Naive thymus-derived CD8-positive, alpha-beta T cell (primary cell): ENCODE data around the gene PAQR3. TPM values are rescaled to one million over a fixed set of nuclear protein-coding genes. Genes with fewer than 3 reads are reported as not detected.
A peak's percentile ranks its signal among the peaks of the same experiment; 100 is the strongest.
"Not testable (repeated sequence)": the region's sequence is repeated elsewhere in the genome, so short reads cannot be mapped to it uniquely, and the experiment has no call there.

Experiments used
- ATAC-seq, 2 donors: fragments of 150-1000 bp; cut with Tn5 transposase in 1 of 2; sonication (Bioruptor Pico), chemical (Tn5 transposase) in 1 of 2; 1 replicate in 1 of 2; 2 replicates in 1 of 2; pipeline ENCODE4 v1.10.0; 2021; ENCODE audit warnings: mild to moderate bottlenecking in 2 of 2, moderate library complexity in 2 of 2
- POLR2A ChIA-PET: fragments of 350-600 bp; sonication (Branson Sonifier 250); formaldehyde crosslinking; loops from one replicate; lab custom pipeline; 2021; ENCODE audit warnings: antibody characterized with exemption; lab: Charles Lee
- DNase-seq, 10 donors: peaks; one replicate each; pipeline versions ENCODE4 v3.0.0 to v3.0.0-alpha.2; 2020 to 2022
- H3K27ac Mint-ChIP-seq, 10 donors: one replicate each; pipeline ENCODE4 v1.8.0; 2020 to 2022; ENCODE audit warnings: mild to moderate bottlenecking in 10 of 10, mixed read lengths in 10 of 10, moderate library complexity in 4 of 10, inconsistent platforms in 1 of 10
- H3K27me3 Mint-ChIP-seq, 5 donors: one replicate each; pipeline ENCODE4 v1.8.0; 2021 to 2022; ENCODE audit warnings: mixed read lengths in 5 of 5
- H3K36me3 Mint-ChIP-seq, 3 donors: one replicate each; pipeline ENCODE4 v1.8.0; 2020 to 2022; ENCODE audit warnings: mixed read lengths in 3 of 3, mild to moderate bottlenecking in 2 of 3, inconsistent platforms in 1 of 3
- H3K4me1 Mint-ChIP-seq, 4 donors: one replicate each; pipeline ENCODE4 v1.8.0; 2021 to 2022; ENCODE audit warnings: mixed read lengths in 4 of 4
- H3K4me3 Mint-ChIP-seq, 10 donors: one replicate each; pipeline ENCODE4 v1.8.0; 2020 to 2022; ENCODE audit warnings: mild to moderate bottlenecking in 10 of 10, mixed read lengths in 10 of 10, moderate library complexity in 6 of 10, inconsistent platforms in 1 of 10
- H3K9me3 Mint-ChIP-seq, 9 donors: one replicate each; pipeline ENCODE4 v1.8.0; 2020 to 2022; ENCODE audit warnings: mixed read lengths in 9 of 9, mild to moderate bottlenecking in 3 of 9, inconsistent platforms in 1 of 9, moderate library complexity in 1 of 9
- polyA plus RNA-seq, 3 donors: library from polyadenylated mRNA; unstranded; fragments of 300-500 nt; fragmentation: Illumina TruSeq; gene quantifications; one replicate each; pipeline ENCODE4 v1.2.3, GENCODE V29; 2021
- total RNA-seq, 8 experiments: library from RNA in 2 of 8; stranded (reverse) in 2 of 8; gene quantifications; one replicate each; pipeline ENCODE4 v1.2.3 and lab custom pipeline; 2021 to 2026

Gene PAQR3
- total and polyA plus RNA-seq, 5 experiments from 2014 or later = 3.4 to 12.9 (median 9.1) TPM

GRCh38 chr4:78923464-78924312 lies 15.6 kb downstream of the PAQR3 start:
- peaks cover 0 to 67% (median 33%) of the 10 kb centered on the region in 3 donors for H3K36me3 Mint-ChIP-seq
- no peak overlapping the region for H3K4me3 Mint-ChIP-seq
- POLR2A ChIA-PET = no interaction called here

GRCh38 chr4:78922207-78922606 lies 17.0 kb downstream of the PAQR3 start:
- Mint-ChIP-seq H3K27ac (no peak overlapping the region), H3K27me3 (no peaks in the 10 kb centered on the region), H3K4me3 (no peak overlapping the region), H3K4me1 (peaks cover 0 to 5% (median 2%) of the 10 kb centered on the region in 4 donors), H3K36me3 (peaks cover 0 to 59% (median 30%) of the 10 kb centered on the region in 3 donors), H3K9me3 (no peaks in the 10 kb centered on the region)
- no peak for DNase-seq
- POLR2A ChIA-PET = no interaction called here
- no peak for ATAC-seq

More at GRCh38 chr4:78923464-78924312, 15.6 kb downstream of the PAQR3 start:
- ATAC-seq (no peak), DNase-seq (no peak)
- Mint-ChIP-seq H3K4me1 (peaks cover 0 to 8% (median 3%) of the 10 kb centered on the region in 4 donors), H3K9me3 (no peaks in the 10 kb centered on the region), H3K27me3 (no peaks in the 10 kb centered on the region), H3K27ac (peak overlapping the region in 1 of 10 donors; percentile 72)

GRCh38 chr4:78910612-78911011 lies 28.6 kb downstream of the PAQR3 start:
- H3K27me3 Mint-ChIP-seq = no peaks in the 10 kb centered on the region
- H3K36me3 Mint-ChIP-seq = peaks cover 8 to 34% (median 18%) of the 10 kb centered on the region in 3 donors
- no peak for DNase-seq
- POLR2A ChIA-PET = no interaction called here
- no peak overlapping the region for H3K4me3 Mint-ChIP-seq
- no peaks in the 10 kb centered on the region for H3K4me1 Mint-ChIP-seq
- H3K27ac Mint-ChIP-seq = peak overlapping the region in 1 of 10 donors; percentile 11
- no peak for ATAC-seq
- no peaks in the 10 kb centered on the region for H3K9me3 Mint-ChIP-seq

DNA sequence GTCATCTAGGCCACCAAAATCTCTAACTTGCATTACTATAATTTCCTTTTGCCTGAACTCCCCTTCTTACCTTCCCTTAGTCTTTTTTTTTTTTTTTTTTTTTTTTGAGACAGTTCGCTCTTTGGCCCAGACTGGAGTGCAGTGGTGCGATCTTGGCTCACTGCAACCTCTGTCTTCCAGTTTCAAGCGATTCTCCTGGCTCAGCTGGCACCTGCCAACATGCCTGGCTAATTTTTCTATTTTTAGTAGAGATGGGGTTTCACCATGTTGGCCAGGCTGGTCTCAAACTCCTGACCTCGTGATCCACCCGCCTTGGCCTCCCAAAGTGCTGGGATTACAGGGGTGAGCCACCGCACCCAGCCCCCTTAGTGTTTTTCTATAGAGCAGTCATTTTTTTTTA lies 30.3 kb downstream of the PAQR3 start:
- peak overlapping the region in 1 of 10 donors; percentile 1 for H3K27ac Mint-ChIP-seq
- H3K36me3 Mint-ChIP-seq = peaks cover 8 to 22% (median 18%) of the 10 kb centered on the region in 3 donors
- POLR2A ChIA-PET, H3K4me1 Mint-ChIP-seq, H3K27me3 Mint-ChIP-seq, H3K9me3 Mint-ChIP-seq, ATAC-seq, DNase-seq, H3K4me3 Mint-ChIP-seq: not testable (repeated sequence)

GRCh38 chr4:78907638-78908037 lies 31.6 kb downstream of the PAQR3 start:
- ATAC-seq (no peak), DNase-seq (no peak)
- POLR2A ChIA-PET = no interaction called here
- no peaks in the 10 kb centered on the region for H3K4me1 Mint-ChIP-seq
- no peaks in the 10 kb centered on the region for H3K9me3 Mint-ChIP-seq
- H3K27ac Mint-ChIP-seq = no peak overlapping the region
- no peaks in the 10 kb centered on the region for H3K27me3 Mint-ChIP-seq
- H3K4me3 Mint-ChIP-seq = no peak overlapping the region
- peaks cover 8 to 22% (median 18%) of the 10 kb centered on the region in 3 donors for H3K36me3 Mint-ChIP-seq

DNA sequence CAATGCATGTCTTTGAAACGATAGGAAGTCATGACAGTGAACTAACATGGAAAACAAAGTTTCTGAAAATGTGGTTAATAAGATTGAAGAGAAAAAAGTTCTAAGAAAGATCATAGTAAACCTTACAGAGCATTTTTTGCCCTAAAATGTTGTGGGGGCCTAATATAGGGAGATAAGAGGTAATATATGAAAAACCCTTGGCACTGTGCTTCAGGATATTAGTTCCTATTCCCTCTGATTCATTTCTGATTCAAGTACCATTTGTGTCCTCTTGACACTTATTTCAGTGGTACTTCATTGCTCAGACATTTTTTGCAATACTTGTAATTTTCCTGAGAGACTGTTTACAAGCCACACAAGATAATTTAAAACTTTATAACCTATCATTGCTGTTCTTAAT lies 35.1 kb downstream of the PAQR3 start:
- Mint-ChIP-seq H3K4me1 (no peaks in the 10 kb centered on the region), H3K27me3 (no peaks in the 10 kb centered on the region), H3K4me3 (no peak overlapping the region), H3K27ac (peak overlapping the region in 2 of 10 donors; percentile 6 to 14), H3K9me3 (no peaks in the 10 kb centered on the region), H3K36me3 (peaks cover 0 to 9% (median 3%) of the 10 kb centered on the region in 3 donors)
- no peak for DNase-seq
- POLR2A ChIA-PET = no interaction called here
- ATAC-seq = no peak

GRCh38 chr4:78902298-78902697 lies 36.9 kb downstream of the PAQR3 start:
- no peak overlapping the region for H3K27ac Mint-ChIP-seq
- DNase-seq = no peak
- no peak for ATAC-seq
- no peak overlapping the region for H3K4me3 Mint-ChIP-seq
- no peaks in the 10 kb centered on the region for H3K4me1 Mint-ChIP-seq
- peaks cover 0 to 4% (median 3%) of the 10 kb centered on the region in 3 donors for H3K36me3 Mint-ChIP-seq
- POLR2A ChIA-PET = no interaction called here
- no peaks in the 10 kb centered on the region for H3K27me3 Mint-ChIP-seq
- H3K9me3 Mint-ChIP-seq = peaks cover 0 to 2% (median 0%) of the 10 kb centered on the region in 9 donors

DNA sequence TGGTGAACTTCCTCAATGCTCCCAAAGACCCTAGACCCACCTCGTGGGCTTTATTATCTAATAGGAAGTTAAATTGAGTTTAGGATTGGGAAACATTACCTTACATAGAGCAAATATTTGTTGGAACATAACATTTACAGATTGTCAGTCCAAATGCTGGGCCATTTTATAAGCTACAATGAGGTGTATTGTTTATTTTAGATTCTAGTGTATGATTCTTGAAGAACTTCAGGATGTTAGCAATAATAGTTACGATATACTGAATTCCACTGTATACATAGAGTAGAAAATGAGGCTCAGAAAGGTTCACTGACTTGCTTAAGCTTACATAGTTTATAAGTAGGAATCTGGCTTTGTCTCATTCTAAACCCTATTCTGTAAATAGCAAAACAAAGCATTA lies 37.4 kb downstream of the PAQR3 start:
- DNase-seq (no peak), ATAC-seq (no peak)
- POLR2A ChIA-PET = no interaction called here
- Mint-ChIP-seq H3K4me3 (no peak overlapping the region), H3K36me3 (peaks cover 0 to 4% (median 3%) of the 10 kb centered on the region in 3 donors), H3K27ac (no peak overlapping the region), H3K27me3 (no peaks in the 10 kb centered on the region), H3K4me1 (no peaks in the 10 kb centered on the region), H3K9me3 (peaks cover 0 to 2% (median 0%) of the 10 kb centered on the region in 9 donors)

GRCh38 chr4:78899302-78899701 lies 39.9 kb downstream of the PAQR3 start:
- no peak for DNase-seq
- no peaks in the 10 kb centered on the region for H3K27me3 Mint-ChIP-seq
- no peak for ATAC-seq
- H3K27ac Mint-ChIP-seq = no peak overlapping the region
- H3K4me3 Mint-ChIP-seq = no peak overlapping the region
- H3K4me1 Mint-ChIP-seq = no peaks in the 10 kb centered on the region
- peaks cover 0 to 2% (median 0%) of the 10 kb centered on the region in 9 donors for H3K9me3 Mint-ChIP-seq
- H3K36me3 Mint-ChIP-seq = peaks cover 4 to 16% (median 11%) of the 10 kb centered on the region in 3 donors
- POLR2A ChIA-PET = no interaction called here

GRCh38 chr4:78889955-78890354 lies 49.3 kb downstream of the PAQR3 start:
- H3K36me3 Mint-ChIP-seq = peaks cover 0 to 64% (median 38%) of the 10 kb centered on the region in 3 donors
- H3K27ac Mint-ChIP-seq = no peak overlapping the region
- H3K4me3 Mint-ChIP-seq = no peak overlapping the region
- POLR2A ChIA-PET = interaction anchor here (0.6 kb wide), 1 partner anchor 934 kb away, joined by 5 read pairs; no protein-coding TSS in a partner anchor
- H3K27me3 Mint-ChIP-seq = no peaks in the 10 kb centered on the region
- no peaks in the 10 kb centered on the region for H3K9me3 Mint-ChIP-seq
- ATAC-seq = no peak
- DNase-seq = no peak
- H3K4me1 Mint-ChIP-seq = peaks cover 0 to 2% (median 0%) of the 10 kb centered on the region in 4 donors

DNA sequence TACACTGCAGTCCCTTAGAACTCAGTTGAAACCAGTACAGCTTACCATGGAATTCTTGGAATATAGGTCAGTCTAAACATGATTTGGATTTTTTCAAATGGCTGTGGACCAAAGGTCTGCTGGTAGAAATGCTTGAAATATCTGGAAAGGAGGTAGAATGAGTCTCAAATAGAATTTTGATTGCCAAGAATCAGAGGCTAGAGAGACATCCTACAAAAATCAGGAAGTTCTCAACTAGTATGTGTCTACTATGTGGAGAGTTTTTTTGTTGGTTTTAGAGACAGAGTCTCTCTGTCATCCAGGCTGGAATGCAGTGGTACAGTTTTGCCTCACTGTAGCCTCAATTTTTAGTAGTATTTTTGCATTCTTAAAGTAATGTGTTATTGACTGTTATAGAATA lies 53.6 kb downstream of the PAQR3 start:
- ATAC-seq (no peak), DNase-seq (no peak)
- Mint-ChIP-seq H3K27ac (no peak overlapping the region), H3K36me3 (peaks cover 0 to 40% (median 17%) of the 10 kb centered on the region in 3 donors), H3K9me3 (no peaks in the 10 kb centered on the region), H3K4me1 (peaks cover 0 to 4% (median 0%) of the 10 kb centered on the region in 4 donors), H3K27me3 (no peaks in the 10 kb centered on the region), H3K4me3 (no peak overlapping the region)
- POLR2A ChIA-PET = no interaction called here

GRCh38 chr4:78880874-78881492 lies 58.3 kb downstream of the PAQR3 start:
- Mint-ChIP-seq H3K9me3 (no peaks in the 10 kb centered on the region), H3K36me3 (peaks cover 0 to 23% (median 13%) of the 10 kb centered on the region in 3 donors), H3K4me1 (peaks cover 0 to 5% (median 0%) of the 10 kb centered on the region in 4 donors), H3K27ac (no peak overlapping the region), H3K4me3 (no peak overlapping the region), H3K27me3 (no peaks in the 10 kb centered on the region)
- ATAC-seq = no peak
- POLR2A ChIA-PET = no interaction called here
- DNase-seq = no peak

DNA sequence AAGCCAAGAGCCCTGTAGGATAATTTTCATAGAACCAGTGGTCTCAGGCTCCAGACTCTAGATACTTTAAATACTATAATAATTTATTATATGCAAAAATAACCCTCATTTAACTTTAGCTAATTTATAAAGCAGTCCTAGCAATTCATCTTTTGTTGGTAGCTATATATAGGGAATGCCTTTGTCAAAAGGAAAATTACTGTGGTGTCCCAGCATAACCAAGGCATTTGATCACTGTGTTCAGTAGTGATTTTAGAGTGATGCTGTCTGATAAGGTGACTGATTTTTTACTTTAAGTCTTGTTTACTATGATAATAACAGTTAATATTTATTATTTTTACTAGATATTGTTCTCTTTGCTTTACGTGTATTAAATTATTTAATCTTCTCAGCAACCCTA lies 61.2 kb downstream of the PAQR3 start:
- POLR2A ChIA-PET = no interaction called here
- DNase-seq (no peak), ATAC-seq (no peak)
- Mint-ChIP-seq H3K27ac (no peak overlapping the region), H3K4me3 (no peak overlapping the region), H3K27me3 (no peaks in the 10 kb centered on the region), H3K4me1 (peaks cover 0 to 5% (median 0%) of the 10 kb centered on the region in 4 donors), H3K36me3 (peaks cover 0 to 38% (median 10%) of the 10 kb centered on the region in 3 donors), H3K9me3 (no peaks in the 10 kb centered on the region)
